Measurements from ENCODE around the gene RNU6-7. TPM values are rescaled to one million over a fixed set of nuclear protein-coding genes. Genes with fewer than 3 reads are reported as not detected.

Gene RNU6-7
- polyA plus RNA-seq, 1 of the 3 experiments (the other 2 are of a cell fraction): not detected

GRCh38 chr14:32189811-32190210 is 12.0 kb upstream of the RNU6-7 start:
- Histone ChIP-seq H3K27me3 (ENCODE audit: insufficient read depth) (no peaks in the 10 kb centered on the region), H4K20me1 (ENCODE audit: insufficient read depth) (no peaks in the 10 kb centered on the region), H3F3A (replicated peaks; ENCODE audit: insufficient read depth) (no peaks in the 10 kb centered on the region), H3K4me2 (no peak overlapping the region), H3K4me1 (ENCODE audit: control insufficient read depth in 1 of 2, insufficient read depth in 2 of 2, low read depth in 1 of 2, low read length in 1 of 2) (peaks cover 0 to 4% of the 10 kb centered on the region in 2 experiments; a peak in 2 of 4 replicates), H2AFZ (ENCODE audit: low read depth) (no peak overlapping the region), H3K9me3 (no peaks in the 10 kb centered on the region), H3K27ac (ENCODE audit: low read depth in 2 of 2, low read length in 1 of 2) (no peak overlapping the region), H3K36me3 (replicated peaks in 1 of 2; ENCODE audit: control insufficient read depth in 1 of 2, insufficient read depth in 2 of 2, low read length in 1 of 2) (no peaks in the 10 kb centered on the region), H3K9ac (no peak overlapping the region), H3K79me2 (ENCODE audit: insufficient read depth) (no peaks in the 10 kb centered on the region), H3K9me2 (no peaks in the 10 kb centered on the region), H3K4me3 (ENCODE audit: low read depth in 2 of 2, low read length in 1 of 2) (no peak overlapping the region)
- POLR2A ChIA-PET: no interaction called here
- CTCF ChIA-PET: no interaction called here
- TF ChIP-seq RCOR1 (IDR thresholded peaks at IDR 0.05; ENCODE audit: low read length) (no peak), PBX3 (IDR thresholded peaks at IDR 0.05) (no peak), SIN3A (IDR thresholded peaks at IDR 0.05; ENCODE audit: borderline replicate concordance, low read depth, low read length) (no peak), ELF1 (IDR thresholded peaks at IDR 0.05) (no peak)
- DNase-seq: no peak
- 75% methylated on average over 1 of the region's 1 CpG for WGBS (ENCODE audit: low lambda C conversion rate)

GRCh38 chr14:32190673-32191072 is 11.2 kb upstream of the RNU6-7 start:
- Histone ChIP-seq H3K9me2 (no peaks in the 10 kb centered on the region), H3K4me2 (no peak overlapping the region), H3K4me1 (ENCODE audit: control insufficient read depth in 1 of 2, insufficient read depth in 2 of 2, low read depth in 1 of 2, low read length in 1 of 2) (peaks cover 0 to 4% of the 10 kb centered on the region in 2 experiments; a peak in 2 of 4 replicates), H3F3A (replicated peaks; ENCODE audit: insufficient read depth) (no peaks in the 10 kb centered on the region), H4K20me1 (ENCODE audit: insufficient read depth) (no peaks in the 10 kb centered on the region), H3K4me3 (ENCODE audit: low read depth in 2 of 2, low read length in 1 of 2) (no peak overlapping the region), H3K27ac (ENCODE audit: low read depth in 2 of 2, low read length in 1 of 2) (no peak overlapping the region), H2AFZ (ENCODE audit: low read depth) (no peak overlapping the region), H3K9ac (no peak overlapping the region), H3K9me3 (no peaks in the 10 kb centered on the region), H3K27me3 (ENCODE audit: insufficient read depth) (no peaks in the 10 kb centered on the region), H3K79me2 (ENCODE audit: insufficient read depth) (no peaks in the 10 kb centered on the region), H3K36me3 (replicated peaks in 1 of 2; ENCODE audit: control insufficient read depth in 1 of 2, insufficient read depth in 2 of 2, low read length in 1 of 2) (no peaks in the 10 kb centered on the region)
- no peak for DNase-seq
- 74% methylated on average over 3 of the region's 3 CpGs for WGBS (ENCODE audit: low lambda C conversion rate)
- CTCF ChIA-PET: no interaction called here
- TF ChIP-seq USF2 (IDR thresholded peaks at IDR 0.05; ENCODE audit: borderline replicate concordance, low read depth, low read length): no peak
- no peak for TF ChIP-seq EP300 (IDR thresholded peaks at IDR 0.05; ENCODE audit: borderline replicate concordance in 1 of 2, low read depth in 1 of 2, low read length in 1 of 2)
- TF ChIP-seq RXRA (IDR thresholded peaks at IDR 0.05; ENCODE audit: borderline replicate concordance, low read depth): no peak
- TF ChIP-seq EZH2phosphoT487 (IDR thresholded peaks at IDR 0.05; ENCODE audit: borderline replicate concordance, low read depth): no peak
- no peak for TF ChIP-seq USF1 (IDR thresholded peaks at IDR 0.05; ENCODE audit: borderline replicate concordance, low read depth)
- TF ChIP-seq MAX (IDR thresholded peaks at IDR 0.05; ENCODE audit: low read depth): no peak
- no peak for TF ChIP-seq FOSL2 (IDR thresholded peaks at IDR 0.05; ENCODE audit: borderline replicate concordance, low read depth)
- TF ChIP-seq NRF1 (IDR thresholded peaks at IDR 0.05; ENCODE audit: low read depth, low read length): no peak
- TF ChIP-seq CHD2 (IDR thresholded peaks at IDR 0.05; ENCODE audit: low read length, partially characterized antibody): no peak
- TF ChIP-seq MXI1 (IDR thresholded peaks at IDR 0.05; ENCODE audit: low read depth, low read length): no peak
- no peak for TF ChIP-seq REST (IDR thresholded peaks at IDR 0.05; ENCODE audit: low read depth, low read length)
- TF ChIP-seq NFIC (IDR thresholded peaks at IDR 0.05; ENCODE audit: borderline replicate concordance): no peak
- TF ChIP-seq SIN3A (IDR thresholded peaks at IDR 0.05; ENCODE audit: borderline replicate concordance, low read depth, low read length): no peak
- no peak for TF ChIP-seq ZBTB33 (IDR thresholded peaks at IDR 0.05; ENCODE audit: borderline replicate concordance, low read depth)
- no peak for TF ChIP-seq TEAD4 (IDR thresholded peaks at IDR 0.05; ENCODE audit: borderline replicate concordance, insufficient read depth)
- TF ChIP-seq RAD21 (IDR thresholded peaks at IDR 0.05; ENCODE audit: low read length): no peak
- POLR2A ChIA-PET: no interaction called here
